SK-N-SH treated with all-trans-retinoic acid at 6 μM for 48 hours (cell line): ENCODE data around the gene SPR.

Experiments
- ATAC-seq: fragments of 200-7000 bp; cut with Tn5 transposase; 3 replicates; pipeline ENCODE4 v1.9.1; 2020; ENCODE audit warnings: mild to moderate bottlenecking, moderate library complexity
- ARNTL ChIP-seq: fragments of 450-650 bp; formaldehyde crosslinking; IDR thresholded peaks from 2 replicates; pipeline ENCODE4 v1.5.0; 2020; ENCODE audit warnings: low read depth, mild to moderate bottlenecking, moderate library complexity, borderline replicate concordance
- BACH2 ChIP-seq: fragments of 250-450 bp; sonication (Bioruptor Pico); IDR thresholded peaks from 2 replicates; pipeline ENCODE4 v1.9.0; 2021; ENCODE audit warnings: mild to moderate bottlenecking, borderline replicate concordance
- CSDC2 ChIP-seq: fragments of 250-450 bp; sonication (Bioruptor Pico); IDR thresholded peaks from 2 replicates; pipeline ENCODE4 v1.5.0; 2020; ENCODE audit warnings: mild to moderate bottlenecking, moderate library complexity
- ESRRG ChIP-seq: fragments of 250-450 bp; sonication (Bioruptor Pico); IDR thresholded peaks from 2 replicates; pipeline ENCODE4 v1.6.1; 2021; ENCODE audit warnings: mild to moderate bottlenecking
- ISL1 ChIP-seq: fragments of 250-450 bp; sonication (Bioruptor Pico); IDR thresholded peaks from 2 replicates; pipeline ENCODE4 v2.1.2; 2022; ENCODE audit warnings: mild to moderate bottlenecking, moderate library complexity
- OSR1 ChIP-seq: fragments of 250-450 bp; sonication (Bioruptor Pico); IDR thresholded peaks from 2 replicates; pipeline ENCODE4 v1.8.0; 2022; ENCODE audit warnings: moderate library complexity, mild to moderate bottlenecking, inconsistent platforms
- PPARA ChIP-seq: fragments of 250-450 bp; sonication (Bioruptor Pico); IDR thresholded peaks from 2 replicates; pipeline ENCODE4 v1.5.0; 2020; ENCODE audit warnings: mild to moderate bottlenecking, borderline replicate concordance
- RARB ChIP-seq: fragments of 250-450 bp; sonication (Bioruptor Pico); IDR thresholded peaks from 2 replicates; pipeline ENCODE4 v1.8.0; 2021; ENCODE audit warnings: mild to moderate bottlenecking, moderate library complexity
- SNAI2 ChIP-seq: fragments of 250-450 bp; sonication (Bioruptor Pico); IDR thresholded peaks from 2 replicates; pipeline ENCODE4 v1.5.0; 2020; ENCODE audit warnings: mild to moderate bottlenecking, moderate library complexity
- TCF4 ChIP-seq: fragments of 250-450 bp; sonication (Bioruptor Pico); IDR thresholded peaks from 2 replicates; pipeline ENCODE4 v1.8.0; 2021; ENCODE audit warnings: mild to moderate bottlenecking, moderate library complexity, borderline replicate concordance
- TOX ChIP-seq: fragments of 250-450 bp; sonication (Bioruptor Pico); IDR thresholded peaks from 2 replicates; pipeline ENCODE4 v1.8.0; 2021; ENCODE audit warnings: mild to moderate bottlenecking, moderate library complexity, borderline replicate concordance
- TSHZ2 ChIP-seq: fragments of 250-450 bp; sonication (Bioruptor Pico); IDR thresholded peaks from 2 replicates; pipeline ENCODE4 v1.5.0; 2020; ENCODE audit warnings: mild to moderate bottlenecking, moderate library complexity
- ZC3H10 ChIP-seq: fragments of 250-450 bp; sonication (Bioruptor Pico); IDR thresholded peaks from 2 replicates; pipeline ENCODE4 v1.5.1; 2021; ENCODE audit warnings: mild to moderate bottlenecking, moderate library complexity
- ZFP30 ChIP-seq: fragments of 450-650 bp; formaldehyde crosslinking; IDR thresholded peaks from 2 replicates; pipeline ENCODE4 v1.5.0; 2022; ENCODE audit warnings: mild to moderate bottlenecking, moderate library complexity
- ZNF565 ChIP-seq: fragments of 450-650 bp; formaldehyde crosslinking; conservative IDR thresholded peaks from 2 replicates; pipeline ENCODE4 v1.5.0; 2020; ENCODE audit warnings: low read depth, mild to moderate bottlenecking, moderate library complexity
- ZNF70 ChIP-seq: fragments of 450-650 bp; formaldehyde crosslinking; IDR thresholded peaks from 2 replicates; pipeline ENCODE4 v1.5.0; 2020; ENCODE audit warnings: mild to moderate bottlenecking, moderate library complexity
- ZNF8 ChIP-seq: fragments of 450-650 bp; formaldehyde crosslinking; IDR thresholded peaks from 2 replicates; pipeline ENCODE4 v1.5.0; 2020; ENCODE audit warnings: mild to moderate bottlenecking, moderate library complexity
- TF ChIP-seq, protein P1 (sequence below): fragments of 250-450 bp; sonication (Bioruptor Pico); IDR thresholded peaks from 2 replicates; pipeline ENCODE4 v1.5.1; 2020; ENCODE audit warnings: low read depth, mild to moderate bottlenecking, moderate library complexity
- TF ChIP-seq, protein P2 (sequence below): fragments of 250-450 bp; sonication (Bioruptor Pico); IDR thresholded peaks from 2 replicates; pipeline ENCODE4 v1.5.1; 2021; ENCODE audit warnings: mild to moderate bottlenecking, moderate library complexity
- TF ChIP-seq, protein P3 (sequence below): fragments of 250-450 bp; sonication (Bioruptor Pico); IDR thresholded peaks from 2 replicates; pipeline ENCODE4 v1.8.0; 2020; ENCODE audit warnings: mild to moderate bottlenecking, moderate library complexity, borderline replicate concordance
- TF ChIP-seq, protein P4 (sequence below): fragments of 250-450 bp; sonication (Bioruptor Pico); IDR thresholded peaks from 2 replicates; pipeline ENCODE4 v1.8.0; 2021; ENCODE audit warnings: low read depth, mild to moderate bottlenecking, moderate library complexity, borderline replicate concordance

SPR gene

GRCh38 chr2:72933646-72934151, 46.5 kb downstream of the SPR start:
- no peak for ATAC-seq
- no peak for TF ChIP-seq ZNF70 (CRISPR knock-in tag)
- TF ChIP-seq BACH2 (CRISPR knock-in tag): no peak
- TF ChIP-seq, protein P1, sequence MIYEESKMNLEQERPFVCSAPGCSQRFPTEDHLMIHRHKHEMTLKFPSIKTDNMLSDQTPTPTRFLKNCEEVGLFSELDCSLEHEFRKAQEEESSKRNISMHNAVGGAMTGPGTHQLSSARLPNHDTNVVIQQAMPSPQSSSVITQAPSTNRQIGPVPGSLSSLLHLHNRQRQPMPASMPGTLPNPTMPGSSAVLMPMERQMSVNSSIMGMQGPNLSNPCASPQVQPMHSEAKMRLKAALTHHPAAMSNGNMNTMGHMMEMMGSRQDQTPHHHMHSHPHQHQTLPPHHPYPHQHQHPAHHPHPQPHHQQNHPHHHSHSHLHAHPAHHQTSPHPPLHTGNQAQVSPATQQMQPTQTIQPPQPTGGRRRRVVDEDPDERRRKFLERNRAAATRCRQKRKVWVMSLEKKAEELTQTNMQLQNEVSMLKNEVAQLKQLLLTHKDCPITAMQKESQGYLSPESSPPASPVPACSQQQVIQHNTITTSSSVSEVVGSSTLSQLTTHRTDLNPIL (CRISPR knock-in tag): no peak
- TF ChIP-seq, protein P2, sequence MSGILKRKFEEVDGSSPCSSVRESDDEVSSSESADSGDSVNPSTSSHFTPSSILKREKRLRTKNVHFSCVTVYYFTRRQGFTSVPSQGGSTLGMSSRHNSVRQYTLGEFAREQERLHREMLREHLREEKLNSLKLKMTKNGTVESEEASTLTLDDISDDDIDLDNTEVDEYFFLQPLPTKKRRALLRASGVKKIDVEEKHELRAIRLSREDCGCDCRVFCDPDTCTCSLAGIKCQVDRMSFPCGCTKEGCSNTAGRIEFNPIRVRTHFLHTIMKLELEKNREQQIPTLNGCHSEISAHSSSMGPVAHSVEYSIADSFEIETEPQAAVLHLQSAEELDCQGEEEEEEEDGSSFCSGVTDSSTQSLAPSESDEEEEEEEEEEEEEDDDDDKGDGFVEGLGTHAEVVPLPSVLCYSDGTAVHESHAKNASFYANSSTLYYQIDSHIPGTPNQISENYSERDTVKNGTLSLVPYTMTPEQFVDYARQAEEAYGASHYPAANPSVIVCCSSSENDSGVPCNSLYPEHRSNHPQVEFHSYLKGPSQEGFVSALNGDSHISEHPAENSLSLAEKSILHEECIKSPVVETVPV (CRISPR knock-in tag): no peak
- TF ChIP-seq ZFP30 (CRISPR knock-in tag): no peak
- no peak for TF ChIP-seq ESRRG (CRISPR knock-in tag)
- no peak for TF ChIP-seq TCF4
- no peak for TF ChIP-seq ZNF565
- TF ChIP-seq CSDC2 (CRISPR knock-in tag): no peak

DNA sequence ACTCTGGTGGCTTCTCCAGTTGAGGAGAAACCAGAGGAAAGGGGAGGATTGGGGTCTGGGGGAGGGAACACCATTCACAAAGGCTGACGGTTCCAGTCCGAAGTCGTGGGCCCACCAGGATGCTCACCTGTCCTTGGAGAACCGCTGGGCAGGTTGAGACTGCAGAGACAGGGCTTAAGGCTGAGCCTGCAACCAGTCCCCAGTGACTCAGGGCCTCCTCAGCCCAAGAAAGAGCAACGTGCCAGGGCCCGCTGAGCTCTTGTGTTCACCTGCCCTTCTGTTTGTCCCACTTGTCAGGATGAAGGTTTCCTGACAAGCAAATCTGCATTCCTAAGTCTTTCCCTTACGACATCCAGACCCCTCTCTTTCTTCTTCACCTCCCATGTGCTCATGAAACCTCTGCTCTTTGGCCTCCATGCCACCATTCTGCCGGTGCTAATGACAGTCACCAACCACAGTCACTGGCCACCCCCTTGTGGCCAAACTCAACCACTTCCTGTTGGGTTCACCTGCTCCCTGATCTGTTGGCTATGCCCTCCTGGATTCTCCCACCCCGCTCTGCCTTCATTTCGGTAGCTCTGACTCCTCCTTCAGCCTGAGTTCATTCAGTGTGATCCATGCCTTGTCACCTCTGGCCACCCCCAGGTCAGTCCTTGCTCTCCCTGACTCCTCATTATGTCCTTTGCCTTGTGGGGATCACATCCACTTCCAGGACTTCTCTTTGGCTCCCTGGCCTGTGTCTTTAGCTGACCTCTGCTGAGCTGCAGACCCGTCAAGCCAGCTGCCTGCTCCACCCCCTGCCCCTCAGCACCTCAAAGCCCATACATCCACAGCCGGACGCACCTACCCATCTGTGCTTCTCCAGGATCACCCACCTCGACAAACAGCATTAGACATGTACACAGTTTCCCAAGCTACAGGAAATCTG, 47.7 kb downstream of the SPR start:
- no peak for ATAC-seq
- no peak for TF ChIP-seq TOX (CRISPR knock-in tag)
- no peak for TF ChIP-seq ARNTL (CRISPR knock-in tag)
- TF ChIP-seq, protein P1 (CRISPR knock-in tag): no peak
- TF ChIP-seq OSR1: no peak
- no peak for TF ChIP-seq ZFP30 (CRISPR knock-in tag)
- TF ChIP-seq ZNF70 (CRISPR knock-in tag): no peak
- no peak for TF ChIP-seq CSDC2 (CRISPR knock-in tag)
- TF ChIP-seq BACH2 (CRISPR knock-in tag): no peak
- TF ChIP-seq SNAI2 (CRISPR knock-in tag): no peak
- TF ChIP-seq ZC3H10 (CRISPR knock-in tag): no peak
- TF ChIP-seq TCF4: no peak
- no peak for TF ChIP-seq ISL1 (CRISPR knock-in tag)
- no peak for TF ChIP-seq PPARA
- TF ChIP-seq RARB (CRISPR knock-in tag): no peak
- no peak for TF ChIP-seq ZNF8
- TF ChIP-seq TSHZ2 (CRISPR knock-in tag): no peak
- TF ChIP-seq, protein P3, sequence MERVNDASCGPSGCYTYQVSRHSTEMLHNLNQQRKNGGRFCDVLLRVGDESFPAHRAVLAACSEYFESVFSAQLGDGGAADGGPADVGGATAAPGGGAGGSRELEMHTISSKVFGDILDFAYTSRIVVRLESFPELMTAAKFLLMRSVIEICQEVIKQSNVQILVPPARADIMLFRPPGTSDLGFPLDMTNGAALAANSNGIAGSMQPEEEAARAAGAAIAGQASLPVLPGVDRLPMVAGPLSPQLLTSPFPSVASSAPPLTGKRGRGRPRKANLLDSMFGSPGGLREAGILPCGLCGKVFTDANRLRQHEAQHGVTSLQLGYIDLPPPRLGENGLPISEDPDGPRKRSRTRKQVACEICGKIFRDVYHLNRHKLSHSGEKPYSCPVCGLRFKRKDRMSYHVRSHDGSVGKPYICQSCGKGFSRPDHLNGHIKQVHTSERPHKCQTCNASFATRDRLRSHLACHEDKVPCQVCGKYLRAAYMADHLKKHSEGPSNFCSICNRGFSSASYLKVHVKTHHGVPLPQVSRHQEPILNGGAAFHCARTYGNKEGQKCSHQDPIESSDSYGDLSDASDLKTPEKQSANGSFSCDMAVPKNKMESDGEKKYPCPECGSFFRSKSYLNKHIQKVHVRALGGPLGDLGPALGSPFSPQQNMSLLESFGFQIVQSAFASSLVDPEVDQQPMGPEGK (CRISPR knock-in tag): no peak

- no peak for ATAC-seq
- no peak for TF ChIP-seq RARB (CRISPR knock-in tag)
- no peak for TF ChIP-seq ZNF565
- TF ChIP-seq, protein P1 (CRISPR knock-in tag): no peak
- TF ChIP-seq, protein P4, sequence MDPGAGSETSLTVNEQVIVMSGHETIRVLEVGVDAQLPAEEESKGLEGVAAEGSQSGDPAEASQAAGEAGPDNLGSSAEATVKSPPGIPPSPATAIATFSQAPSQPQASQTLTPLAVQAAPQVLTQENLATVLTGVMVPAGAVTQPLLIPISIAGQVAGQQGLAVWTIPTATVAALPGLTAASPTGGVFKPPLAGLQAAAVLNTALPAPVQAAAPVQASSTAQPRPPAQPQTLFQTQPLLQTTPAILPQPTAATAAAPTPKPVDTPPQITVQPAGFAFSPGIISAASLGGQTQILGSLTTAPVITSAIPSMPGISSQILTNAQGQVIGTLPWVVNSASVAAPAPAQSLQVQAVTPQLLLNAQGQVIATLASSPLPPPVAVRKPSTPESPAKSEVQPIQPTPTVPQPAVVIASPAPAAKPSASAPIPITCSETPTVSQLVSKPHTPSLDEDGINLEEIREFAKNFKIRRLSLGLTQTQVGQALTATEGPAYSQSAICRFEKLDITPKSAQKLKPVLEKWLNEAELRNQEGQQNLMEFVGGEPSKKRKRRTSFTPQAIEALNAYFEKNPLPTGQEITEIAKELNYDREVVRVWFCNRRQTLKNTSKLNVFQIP (CRISPR knock-in tag): no peak
- TF ChIP-seq ZNF8: no peak
- TF ChIP-seq, protein P2 (CRISPR knock-in tag): no peak
Measured at GRCh38 chr2:72935611-72935957, 48.4 kb downstream of the SPR start.
